Endothelial cell of umbilical vein (primary cell): Measurements from ENCODE around the gene FAM222A. TPM values are rescaled to one million over a fixed set of nuclear protein-coding genes. Genes with fewer than 3 reads are reported as not detected.

Source experiments
- BruUV-seq: library from RNA; stranded (reverse); fragments of 400-500 nt; replicated peaks from 2 replicates; lab custom pipeline; 2021; lab: Mats Ljungman, UMichigan
- CTCF ChIA-PET: fragments of 300-600, 350-600 bp; sonication (Branson Sonifier 250); formaldehyde crosslinking; loops from one replicate; lab custom pipeline; 2021; ENCODE audit warnings: antibody characterized with exemption, inconsistent platforms; lab: Charles Lee
- POLR2A ChIA-PET: fragments of 300-600, 350-600 bp; sonication (Branson Sonifier 250); formaldehyde crosslinking; loops from one replicate; lab custom pipeline; 2021; ENCODE audit warnings: antibody characterized with exemption, inconsistent platforms; lab: Charles Lee
- DNase-seq: peaks from one replicate; pipeline ENCODE4 v3.0.0-alpha.2; 2011; ENCODE audit warnings: low read depth, low spot score
- FAIRE-seq: peaks from 2 replicates; lab custom pipeline; 2011; peaks lifted over from hg19 to GRCh38; lab: Jason Lieb, UNC
- H2AFZ ChIP-seq: 2 replicates; pipeline ENCODE4 v1.6.0; 2012; ENCODE audit warnings: low read depth, low read length, control low read depth, inconsistent platforms
- H3K27ac ChIP-seq: 2 replicates; pipeline ENCODE4 v1.5.1; 2011; ENCODE audit warnings: low read depth, mild to moderate bottlenecking, control low read depth, low read length, moderate library complexity; ENCODE audit not compliant: insufficient read depth
- H3K27me3 ChIP-seq, 2 experiments: 2 replicates each; pipeline versions ENCODE4 v1.6.0 to v1.6.1; 2011; ENCODE audit warnings: low read length in 2 of 2, mixed read lengths in 1 of 2; ENCODE audit not compliant: control insufficient read depth in 2 of 2, insufficient read depth in 2 of 2
- H3K36me3 ChIP-seq, 2 experiments: 2 replicates in 1 of 2; 3 replicates in 1 of 2; pipeline ENCODE4 v1.5.1; 2011; ENCODE audit warnings: low read length in 2 of 2, mild to moderate bottlenecking in 1 of 2, moderate library complexity in 1 of 2; ENCODE audit not compliant: control insufficient read depth in 2 of 2, insufficient read depth in 2 of 2; ENCODE audit errors: extremely low read depth in 1 of 2
- H3K4me1 ChIP-seq: 3 replicates; pipeline ENCODE4 v1.5.1; 2011; ENCODE audit warnings: mild to moderate bottlenecking, low read length; ENCODE audit not compliant: control insufficient read depth, insufficient read depth; ENCODE audit errors: extremely low read depth
- H3K4me2 ChIP-seq: 2 replicates; pipeline ENCODE4 v1.6.1; 2011; ENCODE audit warnings: low read length, control low read depth, mixed read lengths; ENCODE audit not compliant: insufficient read depth
- H3K4me3 ChIP-seq, 3 experiments: fragments of 200-600 bp in 1 of 3; sonication (generic), shearing (Covaris generic) in 1 of 3; replicated peaks in 1 of 3; 2 replicates each; pipeline ENCODE4 v1.5.1; 2011 to 2016; ENCODE audit warnings: control low read depth in 3 of 3, low read length in 3 of 3, mild to moderate bottlenecking in 2 of 3, inconsistent platforms in 1 of 3, low read depth in 1 of 3, moderate library complexity in 1 of 3; ENCODE audit not compliant: insufficient read depth in 1 of 3
- H3K79me2 ChIP-seq: 2 replicates; pipeline ENCODE4 v1.6.0; 2012; ENCODE audit warnings: low read length, inconsistent platforms; ENCODE audit not compliant: control insufficient read depth, insufficient read depth
- H3K9ac ChIP-seq: replicated peaks from 2 replicates; pipeline ENCODE3; 2011; ENCODE audit warnings: low read length, control low read depth; ENCODE audit not compliant: insufficient read depth; ENCODE audit errors: extremely low read depth
- H3K9me1 ChIP-seq: replicated peaks from 3 replicates; pipeline ENCODE4 v1.6.0; 2011; ENCODE audit warnings: mild to moderate bottlenecking, low read length; ENCODE audit not compliant: control insufficient read depth, insufficient read depth; ENCODE audit errors: extremely low read depth
- H3K9me3 ChIP-seq: replicated peaks from 2 replicates; pipeline ENCODE4 v1.5.1; 2012; ENCODE audit warnings: low read length, inconsistent platforms; ENCODE audit not compliant: control insufficient read depth, insufficient read depth
- H4K20me1 ChIP-seq: replicated peaks from 2 replicates; pipeline ENCODE3; 2011; ENCODE audit warnings: mild to moderate bottlenecking, low read length; ENCODE audit not compliant: control insufficient read depth, insufficient read depth; ENCODE audit errors: extremely low read depth
- CTCF ChIP-seq, 2 donors: IDR thresholded peaks; 1 replicate in 1 of 2; 2 replicates in 1 of 2; pipeline ENCODE4 v1.5.1; 2011; ENCODE audit warnings: low read length in 2 of 2, mild to moderate bottlenecking in 2 of 2, moderate library complexity in 2 of 2, control low read depth in 1 of 2, inconsistent platforms in 1 of 2, low read depth in 1 of 2; ENCODE audit not compliant: insufficient read depth in 1 of 2; ENCODE audit errors: extremely low read depth in 1 of 2
- EZH2 ChIP-seq: IDR thresholded peaks from 2 replicates; pipeline ENCODE4 v1.6.1; 2012; ENCODE audit warnings: borderline replicate concordance, low read depth, mild to moderate bottlenecking, moderate library complexity, low read length, inconsistent platforms; ENCODE audit not compliant: severe bottlenecking
- FOS ChIP-seq: IDR thresholded peaks from 2 replicates; pipeline ENCODE4 v1.6.1; 2011; ENCODE audit warnings: mild to moderate bottlenecking, low read length, moderate library complexity, borderline replicate concordance; ENCODE audit not compliant: insufficient read depth
- GATA2 ChIP-seq: IDR thresholded peaks from 2 replicates; pipeline ENCODE4 v1.7.0; 2011; ENCODE audit warnings: low read depth, mild to moderate bottlenecking, moderate library complexity, mixed read lengths, low read length; ENCODE audit not compliant: insufficient read length, insufficient read depth
- JUN ChIP-seq: IDR thresholded peaks from 2 replicates; pipeline ENCODE4 v1.6.1; 2011; ENCODE audit warnings: borderline replicate concordance, low read depth; ENCODE audit not compliant: insufficient read length, insufficient read depth
- MAX ChIP-seq: IDR thresholded peaks from 2 replicates; pipeline ENCODE4 v1.6.1; 2011; ENCODE audit not compliant: insufficient read depth, insufficient read length
- MYC ChIP-seq: IDR thresholded peaks from one replicate; pipeline ENCODE4 v1.6.1; 2011; ENCODE audit warnings: mild to moderate bottlenecking, low read depth, low read length
- POLR2A ChIP-seq: IDR thresholded peaks from 2 replicates; pipeline ENCODE4 v1.6.1; 2012; ENCODE audit warnings: low read depth, mild to moderate bottlenecking, control low read depth, low read length
- POLR2AphosphoS5 ChIP-seq: IDR thresholded peaks from 2 replicates; pipeline ENCODE4 v1.6.1; 2012; ENCODE audit warnings: low read depth, mild to moderate bottlenecking, control low read depth, low read length, moderate library complexity; ENCODE audit not compliant: insufficient read depth
- dilution Hi-C: fragments of 300-500 bp; cut with MboI; formaldehyde crosslinking; loops from one replicate; pipeline ENCODE4 v1.15.0; 2019; ENCODE audit warnings: low sequenced_read_pairs; ENCODE audit not compliant: extremely low pct_ligation_motif_present
- intact Hi-C: fragments of 100-400 bp; cut with micrococcal nuclease; formaldehyde crosslinking; loops from one replicate; pipeline ENCODE4 v1.10.0; 2022
- polyA plus RNA-seq, 4 experiments: library from polyadenylated mRNA; depleted of rRNA in 3 of 4; stranded (reverse) in 3 of 4; unstranded in 1 of 4; fragments of >200 nt; gene quantifications; 2 replicates each; pipeline versions ENCODE4 v1.2.1 to v1.2.3, GENCODE V29; 2011 to 2012; ENCODE audit warnings: missing spikeins in 1 of 4
- total RNA-seq: library from RNA; stranded (reverse); gene quantifications from 2 replicates; pipeline ENCODE4 v1.2.3, GENCODE V29; 2021

Gene FAM222A
- total and polyA plus RNA-seq, 2 donors (not counting 3 experiments of a cell fraction or from before 2014, with no cell fraction given) = 0.62 to 1.7 TPM

GRCh38 chr12:109789526-109790048, 76.0 kb downstream of the FAM222A start:
- dilution Hi-C loops = no loop called here

More at GRCh38 chr12:109789526-109790048, 76.0 kb downstream of the FAM222A start:
- H3K4me3 ChIP-seq = no peak overlapping the region
- H4K20me1 ChIP-seq = no peaks in the 10 kb centered on the region
- FAIRE-seq = no peak
- H3K9me1 ChIP-seq = no peaks in the 10 kb centered on the region
- intact Hi-C loops = no loop called here
- H3K9me3 ChIP-seq = no peaks in the 10 kb centered on the region
- no peak for TF ChIP-seq CTCF (IDR thresholded peaks at IDR 0.05; ENCODE audit: extremely low read depth in 1 of 2, insufficient read depth in 1 of 2, low read depth in 1 of 2, low read length in 2 of 2)
- TF ChIP-seq MAX = no peak
- no peak for TF ChIP-seq POLR2AphosphoS5
- no peak for TF ChIP-seq JUN
- TF ChIP-seq MYC = no peak
- TF ChIP-seq FOS = no peak
- TF ChIP-seq EZH2 = no peak
- no peak for TF ChIP-seq POLR2A
- TF ChIP-seq GATA2 = no peak
- no peak for DNase-seq
- no TSS peak for BruUV-seq
- no peak overlapping the region for H3K9ac ChIP-seq
- H3K4me1 ChIP-seq = no peaks in the 10 kb centered on the region
- no peak overlapping the region for H3K4me2 ChIP-seq
- POLR2A ChIA-PET = no interaction called here
- no peaks in the 10 kb centered on the region for H3K27me3 ChIP-seq
- H3K27ac ChIP-seq = no peak overlapping the region
- peaks cover 0 to 10% of the 10 kb centered on the region in 2 experiments for H3K36me3 ChIP-seq
- CTCF ChIA-PET = no interaction called here
- H2AFZ ChIP-seq = no peak overlapping the region
- H3K79me2 ChIP-seq = no peaks in the 10 kb centered on the region
